HL-60 (cell line): Measurements from ENCODE around the gene EIF2AK3.
"Not testable (repeated sequence)": the region's sequence is repeated elsewhere in the genome, so short reads cannot be mapped to it uniquely, and the experiment has no call there.

Source experiments
- DNase-seq, 2 experiments: peaks; one replicate each; pipeline ENCODE4 v3.0.0-alpha.2; 2010 to 2020; ENCODE audit warnings: low read depth in 1 of 2, low spot score in 1 of 2
- H3K27ac ChIP-seq: fragments of 250-450 bp; sonication (Bioruptor Pico); replicated peaks from 2 replicates; pipeline ENCODE4 v1.5.1; 2020; ENCODE audit warnings: mild to moderate bottlenecking, moderate library complexity
- H3K27me3 ChIP-seq: fragments of 250-450 bp; sonication (Bioruptor Pico); 2 replicates; pipeline ENCODE4 v1.5.1; 2021; ENCODE audit warnings: mild to moderate bottlenecking, moderate library complexity; ENCODE audit not compliant: insufficient read depth, poor library complexity, severe bottlenecking
- H3K4me3 ChIP-seq: replicated peaks from 2 replicates; pipeline ENCODE4 v1.5.1; 2011; ENCODE audit warnings: mild to moderate bottlenecking, control low read depth, low read length; ENCODE audit not compliant: insufficient read depth
- CTCF ChIP-seq: IDR thresholded peaks from one replicate; pipeline ENCODE4 v1.5.1; 2011; ENCODE audit warnings: low read length, control low read depth, inconsistent platforms; ENCODE audit not compliant: insufficient read depth
- GABPA ChIP-seq: IDR thresholded peaks from 2 replicates; pipeline ENCODE4 v1.6.1; 2012; ENCODE audit warnings: low read depth
- POLR2AphosphoS5 ChIP-seq: IDR thresholded peaks from 2 replicates; pipeline ENCODE4 v1.6.1; 2012; ENCODE audit warnings: low read depth
- REST ChIP-seq: IDR thresholded peaks from 2 replicates; pipeline ENCODE4 v1.6.1; 2012; ENCODE audit warnings: low read depth; ENCODE audit not compliant: insufficient replicate concordance
- SPI1 ChIP-seq: IDR thresholded peaks from 2 replicates; pipeline ENCODE4 v1.6.1; 2012; ENCODE audit warnings: low read depth, mild to moderate bottlenecking, borderline replicate concordance

EIF2AK3 gene

GRCh38 chr2:88624477-88624876, 2.8 kb downstream of the EIF2AK3 start:
- TF ChIP-seq REST (no peak), CTCF (no peak), GABPA (no peak), POLR2AphosphoS5 (no peak), SPI1 (no peak)
- Histone ChIP-seq H3K27me3 (no peaks in the 10 kb centered on the region), H3K4me3 (no peak overlapping the region), H3K27ac (no peak overlapping the region)
- no peak for DNase-seq

GRCh38 chr2:88623831-88624465, 3.3 kb downstream of the EIF2AK3 start:
- not testable (repeated sequence) for H3K4me3 ChIP-seq, DNase-seq

GRCh38 chr2:88622307-88622706, 5.0 kb downstream of the EIF2AK3 start:
- Histone ChIP-seq H3K27ac (no peak overlapping the region), H3K4me3 (no peak overlapping the region)
- no peak for TF ChIP-seq POLR2AphosphoS5
- no peak for TF ChIP-seq REST
- no peak for TF ChIP-seq GABPA
- no peak for TF ChIP-seq CTCF
- TF ChIP-seq SPI1 = no peak

More at GRCh38 chr2:88623831-88624465, 3.3 kb downstream of the EIF2AK3 start:
- H3K27me3 ChIP-seq, H3K27ac ChIP-seq: not testable (repeated sequence)

GRCh38 chr2:88621432-88621831, 5.8 kb downstream of the EIF2AK3 start:
- DNase-seq = no peak
- Histone ChIP-seq H3K4me3 (no peak overlapping the region), H3K27ac (no peak overlapping the region), H3K27me3 (no peaks in the 10 kb centered on the region)
- no peak for TF ChIP-seq SPI1
- no peak for TF ChIP-seq POLR2AphosphoS5

More at GRCh38 chr2:88622307-88622706, 5.0 kb downstream of the EIF2AK3 start:
- no peaks in the 10 kb centered on the region for H3K27me3 ChIP-seq
- no peak for DNase-seq

- no peak for DNase-seq
- H3K4me3 ChIP-seq = no peak overlapping the region
- H3K27me3 ChIP-seq = no peaks in the 10 kb centered on the region
- H3K27ac ChIP-seq = no peak overlapping the region
- no peak for TF ChIP-seq CTCF
- no peak for TF ChIP-seq POLR2AphosphoS5
- no peak for TF ChIP-seq REST
These were observed 7.2 kb downstream of the EIF2AK3 start for GRCh38 chr2:88620015-88620414.
